Measurements from ENCODE around the gene ARHGEF35. TPM values are rescaled to one million over a fixed set of nuclear protein-coding genes. Genes with fewer than 3 reads are reported as not detected.
"Not testable (repeated sequence)": the region's sequence is repeated elsewhere in the genome, so short reads cannot be mapped to it uniquely, and the experiment has no call there.

ARHGEF35 gene
- total and polyA plus RNA-seq, 8 donors = 3.8 to 25.1 (median 12.6) TPM; not detected in 1

GRCh38 chr7:144178380-144179164, 17.1 kb downstream of the ARHGEF35 start:
- H3K4me3 ChIP-seq; H3K36me3 ChIP-seq; intact Hi-C loops (cut with DNase I; ENCODE audit: low total_unique reads); H3K9me3 ChIP-seq; H3K4me1 ChIP-seq; H3K27ac ChIP-seq; H3K27me3 ChIP-seq: not testable (repeated sequence)
- peak in 1 of 2 donors; percentile 37 for DNase-seq
- 0 to 53% (median 41%) methylated on average over 2 to 10 of the region's 10 CpGs; no CpG with 5 or more reads in 1 of the 5 donors for WGBS, 5 donors
- TF ChIP-seq CTCF (IDR thresholded peaks at IDR 0.05) = peak in 4 of 7 experiments; percentile 8 to 42 (median 28)

- H3K36me3 ChIP-seq = no peaks in the 10 kb centered on the region
- H3K4me3 ChIP-seq = no peak overlapping the region
- H3K4me1 ChIP-seq = peaks cover 0 to 3% (median 0%) of the 10 kb centered on the region in 4 donors
- no peak overlapping the region for H3K27ac ChIP-seq
- WGBS, 5 donors = 87 to 98% (median 91%) methylated on average over 5 of the region's 5 CpGs
- peaks cover 0 to 5% (median 0%) of the 10 kb centered on the region in 4 donors for H3K9me3 ChIP-seq
- TF ChIP-seq CTCF (IDR thresholded peaks at IDR 0.05) (no peak), POLR2A (IDR thresholded peaks at IDR 0.05) (no peak), EP300 (IDR thresholded peaks at IDR 0.05) (no peak), POLR2AphosphoS5 (IDR thresholded peaks at IDR 0.05) (no peak)
- no peak for DNase-seq
- H3K27me3 ChIP-seq = no peaks in the 10 kb centered on the region
- intact Hi-C loops (cut with DNase I; ENCODE audit: low total_unique reads) = no loop called here
These were observed 21.0 kb downstream of the ARHGEF35 start for GRCh38 chr7:144174613-144175012.

- 63 to 71% (median 66%) methylated on average over 4 of the region's 4 CpGs for WGBS, 5 donors
- H3K4me1 ChIP-seq; H3K36me3 ChIP-seq; H3K27ac ChIP-seq; H3K9me3 ChIP-seq; intact Hi-C loops (cut with DNase I; ENCODE audit: low total_unique reads); H3K27me3 ChIP-seq; H3K4me3 ChIP-seq: not testable (repeated sequence)
- DNase-seq = peak in 1 of 2 donors; percentile 29
These were observed 23.9 kb downstream of the ARHGEF35 start for GRCh38 chr7:144171594-144172350.

GRCh38 chr7:144164784-144165183, 30.8 kb downstream of the ARHGEF35 start:
- TF ChIP-seq POLR2A (IDR thresholded peaks at IDR 0.05) (no peak), POLR2AphosphoS5 (IDR thresholded peaks at IDR 0.05) (no peak), EP300 (IDR thresholded peaks at IDR 0.05) (no peak), CTCF (IDR thresholded peaks at IDR 0.05) (no peak)
- WGBS, 5 donors = 74 to 82% (median 81%) methylated on average over 2 of the region's 2 CpGs
- Histone ChIP-seq H3K4me3 (no peak overlapping the region), H3K36me3 (no peaks in the 10 kb centered on the region), H3K4me1 (no peaks in the 10 kb centered on the region), H3K9me3 (no peaks in the 10 kb centered on the region), H3K27me3 (no peaks in the 10 kb centered on the region), H3K27ac (no peak overlapping the region)
- intact Hi-C loops (cut with DNase I; ENCODE audit: low total_unique reads) = no loop called here
- DNase-seq = no peak

- H3K27ac ChIP-seq = no peak overlapping the region
- TF ChIP-seq POLR2A (IDR thresholded peaks at IDR 0.05) = no peak
- TF ChIP-seq POLR2AphosphoS5 (IDR thresholded peaks at IDR 0.05) = no peak
- TF ChIP-seq EP300 (IDR thresholded peaks at IDR 0.05) = no peak
- no peak for TF ChIP-seq CTCF (IDR thresholded peaks at IDR 0.05)
- H3K9me3 ChIP-seq = no peaks in the 10 kb centered on the region
- DNase-seq = no peak
- whole genome bisulfite sequencing, 5 donors = 84 to 93% (median 89%) methylated on average over 1 of the region's 1 CpG
- H3K27me3 ChIP-seq = no peaks in the 10 kb centered on the region
- intact Hi-C loops (cut with DNase I; ENCODE audit: low total_unique reads) = no loop called here
- no peaks in the 10 kb centered on the region for H3K36me3 ChIP-seq
- no peak overlapping the region for H3K4me3 ChIP-seq
- no peaks in the 10 kb centered on the region for H3K4me1 ChIP-seq
These were observed 36.8 kb downstream of the ARHGEF35 start for GRCh38 chr7:144158861-144159260.

Measured in stomach (tissue), 9 donors.